GM19455 (cell line): ENCODE results near the gene IKZF1.

Experiments used
- ATAC-seq: cut with Tn5 transposase; IDR thresholded peaks from one replicate; pipeline ENCODE4 v1.9.1; 2021; ENCODE audit not compliant: unreplicated experiment

The IKZF1 gene

GRCh38 chr7:50404392-50404791, 99.9 kb downstream of the IKZF1 start:
- no peak for ATAC-seq

GRCh38 chr7:50405221-50405620, 100.7 kb downstream of the IKZF1 start:
- ATAC-seq: no peak

GRCh38 chr7:50406935-50407334, 102.4 kb downstream of the IKZF1 start:
- ATAC-seq: no peak

DNA sequence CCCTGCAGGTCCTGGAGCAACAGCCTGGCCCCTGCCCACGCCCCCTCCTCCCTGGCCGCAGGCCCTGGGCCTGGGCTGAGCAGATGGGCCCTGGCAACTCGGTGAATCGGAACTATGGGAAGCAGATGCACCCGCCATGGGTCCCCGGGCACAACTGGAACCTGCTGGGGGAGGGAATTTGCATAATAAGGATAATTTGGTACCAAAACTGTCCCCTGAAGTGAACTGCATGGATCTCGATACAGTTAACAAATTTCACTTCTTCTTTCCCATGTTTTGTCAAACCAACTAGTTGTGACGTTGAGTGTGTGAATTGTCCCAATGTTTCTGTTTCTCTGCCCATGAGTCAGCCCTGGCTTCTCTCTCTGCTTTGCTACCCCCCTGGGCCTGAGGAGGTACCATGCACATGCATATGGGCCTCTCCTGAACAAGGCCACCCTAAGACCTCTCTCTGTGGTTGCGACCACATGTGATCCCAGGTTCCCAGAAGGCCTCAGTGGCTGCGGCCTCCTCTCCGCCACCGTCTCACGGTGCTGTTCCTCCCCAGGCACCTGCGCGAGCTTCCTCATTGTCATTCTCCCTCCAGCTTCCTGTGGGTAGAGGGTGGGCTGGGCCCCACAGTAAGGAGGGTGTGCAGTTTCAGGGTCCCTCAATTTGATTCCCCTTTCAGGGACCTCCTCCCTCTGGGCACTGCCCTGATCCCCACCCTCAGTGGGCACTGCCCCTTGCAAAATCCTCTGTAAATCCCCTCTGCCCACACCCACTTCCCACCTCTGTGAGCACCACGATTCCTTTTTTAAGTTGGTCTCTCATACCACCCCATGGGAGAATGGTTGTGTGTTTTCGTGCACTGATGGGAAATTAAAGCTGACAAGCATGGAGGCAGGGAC, 105.6 kb downstream of the IKZF1 start:
- peak; percentile 50 for ATAC-seq

DNA sequence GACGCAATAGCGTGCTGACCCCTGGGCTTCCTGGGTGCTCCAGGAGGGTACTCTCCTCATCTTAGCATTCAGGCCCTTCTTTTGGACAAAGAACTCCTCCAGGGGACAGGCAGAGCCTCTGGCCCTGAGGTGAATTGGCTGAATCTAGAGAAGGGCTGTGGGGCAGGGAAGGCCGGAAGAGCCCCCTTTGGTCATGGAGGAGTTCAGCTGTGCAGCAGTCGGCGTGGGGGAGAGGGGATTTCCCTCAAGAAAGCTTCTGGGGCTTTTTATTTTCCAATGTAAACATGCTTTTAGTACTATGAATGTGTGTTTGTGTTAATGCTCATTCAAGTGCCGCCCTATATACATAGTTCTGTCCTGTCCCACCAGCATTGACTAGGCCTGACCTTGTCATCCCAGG, 106.8 kb downstream of the IKZF1 start:
- no peak for ATAC-seq

DNA sequence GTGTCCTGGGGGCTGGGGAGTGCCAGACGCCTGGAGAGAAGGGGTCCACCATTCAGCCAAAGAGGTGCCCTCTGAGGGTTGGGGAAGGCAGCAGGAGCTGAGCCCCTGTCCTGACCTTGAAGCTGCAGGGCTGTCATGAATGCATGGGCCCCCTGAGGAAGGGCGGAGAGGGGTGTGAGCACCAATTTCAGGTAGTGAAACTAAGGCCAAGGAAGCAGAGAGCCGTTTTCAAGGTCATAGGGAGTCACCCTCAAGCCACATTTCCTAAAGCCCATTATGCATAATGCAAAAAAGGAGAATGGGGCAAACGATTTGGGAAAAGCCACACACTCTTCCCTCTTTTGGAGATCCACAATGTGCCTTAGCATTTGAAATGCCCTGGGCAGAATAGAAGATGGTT, 108.5 kb downstream of the IKZF1 start:
- ATAC-seq: no peak

DNA sequence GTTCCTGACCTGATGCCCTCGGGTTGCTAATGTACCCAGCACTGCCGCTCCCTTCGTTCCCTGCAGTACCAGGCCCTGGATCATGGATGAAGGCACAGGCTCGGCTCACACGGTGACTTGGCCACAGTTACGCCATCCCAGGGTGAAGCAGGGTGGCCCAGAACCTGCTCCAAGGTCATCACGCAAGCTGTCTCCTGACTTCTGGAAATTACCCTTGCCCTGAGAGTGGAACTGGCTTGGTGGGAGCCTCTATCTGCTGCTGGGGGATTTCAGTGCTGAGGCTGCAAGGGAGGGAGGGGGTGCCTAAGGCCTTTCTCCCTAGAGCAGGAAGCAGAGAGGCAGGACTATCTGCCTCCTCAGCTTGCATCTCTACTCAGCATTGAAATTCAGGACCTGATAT, 109.0 kb downstream of the IKZF1 start:
- no peak for ATAC-seq

DNA sequence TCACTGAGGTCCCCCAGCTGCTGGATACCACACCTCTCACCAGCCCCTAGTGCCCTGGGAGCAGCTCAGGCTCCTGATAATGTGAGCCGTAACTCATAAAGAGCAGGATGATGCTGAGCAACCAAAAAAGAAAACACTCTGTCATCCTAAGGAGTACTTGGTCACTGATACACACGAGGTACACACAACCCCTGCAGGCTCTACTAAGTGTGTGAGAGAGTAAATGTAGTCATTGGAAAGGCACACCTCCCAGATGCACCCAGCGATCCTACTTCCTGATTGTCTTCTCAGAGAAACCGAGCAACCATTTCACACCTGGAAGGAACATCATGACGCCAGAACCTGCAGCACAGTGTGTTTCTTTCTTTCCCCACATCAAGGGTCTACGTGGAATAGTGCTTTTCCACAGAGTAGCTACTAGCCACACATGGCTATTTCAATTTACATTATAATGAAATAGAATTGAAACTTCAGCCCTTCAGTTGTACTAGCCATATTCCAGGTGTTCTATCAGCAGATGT, 111.4 kb downstream of the IKZF1 start:
- ATAC-seq: no peak

- peak; percentile 75 for ATAC-seq
Observed at GRCh38 chr7:50416527-50417182, 112.1 kb downstream of the IKZF1 start.

DNA sequence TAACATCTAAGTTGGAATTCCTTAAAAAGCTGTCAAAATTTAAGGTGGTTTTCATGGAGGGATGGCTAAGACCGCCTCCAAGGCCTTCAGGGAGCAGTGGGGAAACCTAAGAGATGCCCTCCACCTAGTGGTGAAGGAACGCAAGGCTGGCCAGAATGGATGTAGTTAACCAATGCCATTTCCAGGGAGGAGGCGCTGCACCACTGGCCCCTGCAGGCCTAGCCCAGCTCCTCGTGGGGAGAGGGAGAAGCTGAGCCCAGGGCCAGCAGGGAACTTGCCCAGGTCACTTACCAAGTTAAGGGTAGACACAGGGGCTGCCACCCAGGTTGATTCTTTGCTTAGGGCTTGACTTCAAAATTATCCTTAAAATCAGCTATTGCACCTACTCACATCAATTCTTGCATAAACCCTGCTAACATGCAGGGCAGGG, 113.6 kb downstream of the IKZF1 start:
- peak; percentile 87 for ATAC-seq

- ATAC-seq: no peak
Observed at GRCh38 chr7:50418526-50419290, 114.2 kb downstream of the IKZF1 start.

DNA sequence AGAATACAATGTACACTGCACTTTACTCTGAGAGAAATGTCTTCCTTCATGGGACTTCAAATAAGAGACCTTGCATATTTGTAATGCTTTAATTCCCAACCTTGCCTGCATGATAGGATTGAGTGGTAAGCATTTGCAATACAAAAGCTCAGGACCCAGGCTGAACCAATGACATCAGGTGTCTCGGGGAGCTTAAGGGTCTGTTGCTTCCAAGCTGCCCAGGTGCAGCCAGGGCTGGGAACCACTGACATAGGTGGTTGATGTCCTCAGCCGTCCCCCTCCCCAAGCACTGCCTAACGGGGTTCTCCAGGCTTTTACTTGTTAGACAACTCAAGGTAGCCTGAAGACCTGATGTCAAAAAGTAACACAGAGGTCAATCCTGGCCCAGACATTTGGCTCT, 116.5 kb downstream of the IKZF1 start:
- ATAC-seq: no peak

GRCh38 chr7:50422858-50423257, 118.3 kb downstream of the IKZF1 start:
- ATAC-seq: no peak

GRCh38 chr7:50423860-50424259, 119.3 kb downstream of the IKZF1 start:
- ATAC-seq: no peak

GRCh38 chr7:50425318-50425717, 120.8 kb downstream of the IKZF1 start:
- no peak for ATAC-seq

DNA sequence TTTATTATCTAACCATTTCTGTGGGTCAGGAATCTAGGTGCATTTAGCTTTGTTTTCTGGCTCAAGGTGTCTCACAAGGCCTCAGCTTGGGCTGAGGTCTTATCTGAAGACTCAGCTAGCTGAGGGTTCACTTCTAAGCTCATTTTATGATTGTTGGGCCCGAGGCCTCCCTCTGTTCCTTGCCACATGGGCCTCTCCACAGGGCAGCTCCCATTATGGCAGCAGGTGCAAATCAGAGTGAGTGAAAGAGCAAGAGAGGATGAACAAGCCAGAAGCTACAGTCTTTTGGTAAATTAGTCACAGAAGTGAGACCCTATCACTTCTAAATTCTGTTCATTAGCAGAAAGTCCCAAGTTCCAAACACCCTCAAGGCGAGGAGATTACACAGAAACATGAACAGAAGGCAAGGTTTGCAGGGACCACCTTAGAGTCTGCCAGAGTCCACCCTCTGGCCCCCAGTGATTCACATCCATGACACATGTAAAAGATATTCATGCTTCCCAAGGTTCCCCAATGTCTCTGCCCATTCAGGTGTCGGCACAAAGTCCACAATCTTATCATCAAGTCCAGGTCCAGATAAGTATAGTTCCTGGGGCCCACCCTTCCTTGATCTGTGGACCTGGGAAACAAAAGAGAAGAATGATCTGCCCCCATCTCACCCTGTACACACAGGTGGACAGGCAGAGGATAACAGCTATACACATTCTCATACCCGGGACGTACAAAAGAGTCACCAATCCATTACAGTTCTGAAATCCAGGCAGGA, 121.9 kb downstream of the IKZF1 start:
- ATAC-seq: no peak

DNA sequence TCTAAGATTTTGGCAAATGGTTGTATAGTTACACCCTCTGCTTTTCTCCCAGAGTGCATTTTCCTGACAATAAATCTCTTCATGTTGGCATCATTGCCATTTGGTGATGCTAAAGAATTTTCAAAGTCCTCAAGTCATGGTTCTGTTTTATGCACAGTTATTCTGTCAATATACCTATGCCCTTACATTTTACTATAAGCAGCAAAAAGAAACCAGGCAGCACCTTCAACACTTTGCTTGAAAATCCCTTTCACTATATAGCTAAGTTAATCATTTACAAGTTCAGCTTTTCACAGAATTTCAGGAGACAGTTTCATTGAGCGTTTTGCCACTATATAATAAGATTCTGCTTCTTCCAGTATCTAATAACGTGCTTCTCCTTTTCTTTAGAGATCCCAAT, 123.0 kb downstream of the IKZF1 start:
- no peak for ATAC-seq

GRCh38 chr7:50428911-50429310, 124.4 kb downstream of the IKZF1 start:
- ATAC-seq: no peak

DNA sequence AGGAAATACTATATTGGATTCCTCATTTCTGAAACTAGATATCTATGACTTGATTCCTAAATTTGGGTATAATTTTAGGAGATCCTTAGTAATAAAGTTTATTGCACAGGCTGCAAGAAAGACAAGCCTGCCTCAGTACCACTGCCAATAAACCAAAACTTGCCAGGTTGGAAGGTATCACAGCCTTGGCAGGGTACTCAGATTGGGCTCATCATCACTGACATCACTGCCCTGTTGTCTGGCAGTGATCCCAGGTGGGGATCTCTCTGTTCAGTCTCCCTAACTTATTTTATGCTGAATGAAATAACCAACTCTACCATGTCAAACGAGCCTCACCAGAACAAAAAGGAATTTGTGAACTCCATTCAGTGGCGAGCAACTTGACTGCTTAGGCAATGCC, 126.8 kb downstream of the IKZF1 start:
- no peak for ATAC-seq

GRCh38 chr7:50431722-50432305, 127.3 kb downstream of the IKZF1 start:
- no peak for ATAC-seq
